NCI-H510A (cell line): Measurements from ENCODE around the gene RWDD1.

Experiments
- DNase-seq: peaks from one replicate; lab custom pipeline; 2025; lab: John Stamatoyannopoulos, UW

RWDD1 gene, protein sequence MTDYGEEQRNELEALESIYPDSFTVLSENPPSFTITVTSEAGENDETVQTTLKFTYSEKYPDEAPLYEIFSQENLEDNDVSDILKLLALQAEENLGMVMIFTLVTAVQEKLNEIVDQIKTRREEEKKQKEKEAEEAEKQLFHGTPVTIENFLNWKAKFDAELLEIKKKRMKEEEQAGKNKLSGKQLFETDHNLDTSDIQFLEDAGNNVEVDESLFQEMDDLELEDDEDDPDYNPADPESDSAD

GRCh38 chr6:116570856-116571682 is at the start of gene RWDD1:
Gene RWDD1 (plus strand): TSS chr6:116571504. CDS start chr6:116571583, 79 bp downstream.
- peak; percentile 88 for DNase-seq

DNA sequence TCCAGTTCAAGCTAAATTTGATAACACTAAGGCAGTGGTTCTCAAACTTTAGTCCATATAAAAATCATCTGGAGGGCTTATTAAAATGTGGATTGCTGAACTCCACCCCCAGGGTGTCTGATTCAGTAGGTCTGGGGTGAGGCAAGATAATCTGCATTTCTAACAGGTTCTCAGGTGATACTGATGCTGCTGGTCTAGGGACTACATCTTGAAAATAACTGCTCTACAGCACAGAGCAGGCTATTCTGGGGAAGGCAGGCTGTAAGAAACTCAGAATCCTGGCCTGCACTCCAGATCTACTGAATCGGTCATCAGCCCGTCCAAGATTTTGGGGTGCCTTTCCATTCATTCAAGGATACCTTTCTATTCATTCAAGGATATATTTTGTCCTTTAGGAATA is 48.4 kb upstream of the RWDD1 start:
- no peak for DNase-seq

DNA sequence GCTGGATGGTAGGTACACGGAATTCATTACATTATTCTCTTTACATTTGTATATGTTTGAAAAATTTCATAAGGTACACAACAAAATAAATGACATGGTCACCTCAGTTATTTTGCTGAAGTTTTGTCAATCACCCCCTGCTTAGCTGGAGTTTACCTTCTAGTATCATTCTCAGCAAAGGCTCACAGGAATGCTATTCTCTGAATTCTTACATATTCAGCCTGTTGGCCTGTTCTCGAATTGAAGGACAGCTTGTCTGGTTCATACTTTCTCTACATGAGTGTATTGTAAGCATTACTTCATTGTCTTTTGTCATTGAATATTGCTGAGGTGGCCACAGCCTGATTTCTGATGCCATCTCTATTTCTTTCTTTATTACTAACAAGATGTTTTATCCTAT is 47.1 kb upstream of the RWDD1 start:
- DNase-seq: no peak

GRCh38 chr6:116528133-116528532 is 43.2 kb upstream of the RWDD1 start:
- DNase-seq: no peak

DNA sequence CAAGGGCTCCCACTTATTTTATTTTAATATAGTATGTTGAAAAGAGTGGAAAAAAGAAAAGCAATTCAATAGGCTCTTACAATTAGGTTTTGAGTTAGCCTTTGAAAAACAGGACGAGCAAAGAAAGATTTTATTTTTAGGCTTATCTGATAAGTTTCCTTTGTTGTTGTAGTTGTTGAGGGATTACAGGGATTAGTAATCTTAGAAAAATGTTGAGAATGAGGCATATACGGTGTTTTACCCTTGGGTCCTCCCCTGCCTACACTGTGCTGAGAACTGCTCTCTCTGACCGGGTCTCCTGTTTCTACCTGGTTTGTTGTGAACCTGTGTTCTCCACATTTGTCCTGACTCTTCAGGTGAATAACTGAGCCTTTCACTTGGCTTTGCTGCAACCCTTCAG is 42.5 kb upstream of the RWDD1 start:
- DNase-seq: no peak

DNA sequence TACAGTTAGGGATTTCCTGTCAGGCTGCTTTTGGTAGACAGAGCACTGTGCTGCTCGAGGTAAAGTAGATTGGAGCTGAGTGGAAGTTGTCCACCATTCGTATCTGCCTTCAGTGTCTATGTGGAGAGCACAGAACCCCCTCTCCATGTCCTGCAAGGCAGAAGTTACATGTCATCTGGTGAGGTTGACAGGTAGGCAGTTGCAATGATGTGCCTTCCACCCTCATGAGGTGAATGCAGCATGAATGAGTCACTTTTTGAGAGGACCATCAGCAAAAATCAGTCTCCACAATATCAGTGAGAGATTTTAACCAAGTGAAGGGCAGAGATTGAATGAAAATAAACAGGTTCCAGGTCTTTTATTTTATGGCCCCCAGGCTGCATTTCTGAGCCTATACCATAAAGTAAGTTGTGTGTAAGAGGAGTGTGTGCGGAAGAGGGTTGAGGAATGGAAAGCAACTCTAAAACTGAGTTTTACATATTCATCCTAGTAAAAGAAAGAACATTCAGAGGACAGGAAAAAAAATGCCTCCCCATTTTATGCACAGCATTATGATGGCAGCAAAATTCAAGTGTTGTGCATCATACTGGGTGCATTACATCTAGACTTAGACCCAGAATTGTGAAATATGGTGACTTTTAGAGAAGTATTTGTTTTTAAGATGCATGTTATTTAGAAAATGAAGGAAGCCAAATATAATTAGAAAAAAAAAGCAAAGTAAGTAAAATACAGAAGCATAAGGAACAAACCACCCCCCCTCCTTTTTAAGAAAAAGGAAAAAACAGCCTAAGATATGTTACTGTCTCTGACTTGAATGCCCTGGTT is 41.6 kb upstream of the RWDD1 start:
- DNase-seq: no peak

- peak; percentile 20 for DNase-seq
These were observed 40.9 kb upstream of the RWDD1 start for GRCh38 chr6:116530436-116530835.

DNA sequence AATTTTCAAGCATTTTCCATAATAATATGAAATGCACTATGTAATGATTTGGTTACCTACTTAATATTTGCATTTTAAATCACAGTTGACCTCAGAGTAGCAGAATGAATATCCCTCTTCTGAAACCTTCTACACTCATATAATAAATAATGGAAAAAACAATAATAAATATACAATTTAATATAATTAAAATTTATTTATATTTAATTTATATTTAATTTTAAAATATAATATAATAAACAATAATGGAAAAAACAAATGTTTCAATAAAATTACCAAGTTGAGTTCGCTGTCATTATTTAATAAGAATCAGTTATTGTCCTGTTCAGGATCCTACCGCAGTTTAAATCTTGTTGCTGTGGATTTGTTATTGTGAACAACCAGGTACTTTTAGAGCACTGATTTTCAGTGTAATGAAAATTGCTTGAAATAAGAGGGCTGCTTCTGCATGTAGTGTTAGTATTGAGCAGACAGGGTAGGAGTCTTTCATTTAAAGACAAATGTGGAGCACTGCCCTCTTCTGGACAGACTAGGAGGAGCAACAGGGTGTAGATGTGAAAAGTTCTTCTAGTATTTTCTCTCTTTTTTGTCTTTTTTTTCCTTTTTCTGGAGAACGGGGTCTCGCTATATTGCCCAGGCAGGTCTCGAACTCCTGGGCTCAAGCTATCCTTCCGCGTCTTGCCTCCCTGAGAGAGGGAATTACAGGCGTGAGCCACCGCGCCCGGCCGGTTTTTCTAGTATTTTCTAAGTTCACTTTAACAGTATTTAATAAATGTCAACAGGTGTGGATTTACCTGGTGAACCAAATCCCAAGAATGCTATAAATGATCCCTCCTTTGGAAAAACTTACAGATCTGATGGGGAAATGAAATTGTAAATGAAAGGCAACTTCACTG is 39.4 kb upstream of the RWDD1 start:
- no peak for DNase-seq

- no peak for DNase-seq
These were observed 37.9 kb upstream of the RWDD1 start for GRCh38 chr6:116533233-116533957.

- DNase-seq: no peak
These were observed 36.2 kb upstream of the RWDD1 start for GRCh38 chr6:116535109-116535508.

DNA sequence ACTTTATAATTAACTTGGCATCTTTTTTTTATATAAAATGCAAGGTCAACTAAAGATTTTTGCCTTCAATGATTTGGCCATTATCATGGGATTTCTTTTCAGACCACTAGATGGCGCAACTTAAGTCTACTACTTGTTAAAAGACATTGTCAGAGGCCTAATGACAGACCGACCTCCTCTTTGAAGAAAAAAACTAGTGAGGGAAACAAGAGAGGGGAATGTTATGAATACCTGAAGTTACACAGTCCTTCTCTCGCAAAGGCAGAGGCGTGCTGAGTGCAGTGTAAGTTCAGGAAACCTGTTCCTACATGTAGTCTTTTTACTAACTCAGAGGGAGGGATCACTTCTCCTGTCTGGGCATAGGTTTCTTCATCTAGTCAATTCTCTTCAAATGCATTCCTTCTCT is 35.1 kb upstream of the RWDD1 start:
- no peak for DNase-seq

- no peak for DNase-seq
These were observed 28.9 kb upstream of the RWDD1 start for GRCh38 chr6:116542426-116542825.

GRCh38 chr6:116543149-116543548 is 28.2 kb upstream of the RWDD1 start:
- DNase-seq: no peak

- DNase-seq: no peak
These were observed 25.7 kb upstream of the RWDD1 start, which contains the start of gene TRAPPC3L for GRCh38 chr6:116545651-116546050. Gene TRAPPC3L (minus strand): TSS chr6:116545684. CDS start chr6:116545514, 170 bp downstream.

DNA sequence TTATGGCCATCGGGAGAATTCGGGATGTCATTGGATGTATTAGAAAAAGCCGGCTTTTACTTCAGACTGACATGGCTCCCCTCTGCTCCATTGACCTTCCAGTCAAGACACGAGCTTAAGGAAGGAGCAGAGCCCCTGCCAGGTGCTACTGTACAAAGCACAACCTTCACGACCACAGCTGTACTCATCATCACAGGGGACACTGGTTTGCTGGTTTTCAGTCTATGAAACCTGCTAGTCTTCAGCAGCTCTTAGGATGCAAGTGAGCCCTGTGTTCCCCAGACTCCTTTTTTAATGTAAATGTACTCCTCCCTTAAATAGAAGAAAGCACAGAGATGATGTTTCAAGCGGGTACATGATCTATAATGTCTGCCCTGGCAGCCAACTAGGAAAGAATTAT is 23.9 kb upstream of the RWDD1 start:
- DNase-seq: no peak

- no peak for DNase-seq
These were observed 20.5 kb upstream of the RWDD1 start for GRCh38 chr6:116550796-116551195.

- no peak for DNase-seq
These were observed 17.9 kb upstream of the RWDD1 start, which contains the start of gene CALHM4 for GRCh38 chr6:116553451-116553850. Gene CALHM4 (plus strand): TSS chr6:116553751. CDS start chr6:116553794, 43 bp downstream.

- DNase-seq: no peak
These were observed 15.2 kb upstream of the RWDD1 start for GRCh38 chr6:116556065-116556464.

GRCh38 chr6:116556814-116557415 is 14.4 kb upstream of the RWDD1 start:
- DNase-seq: no peak

DNA sequence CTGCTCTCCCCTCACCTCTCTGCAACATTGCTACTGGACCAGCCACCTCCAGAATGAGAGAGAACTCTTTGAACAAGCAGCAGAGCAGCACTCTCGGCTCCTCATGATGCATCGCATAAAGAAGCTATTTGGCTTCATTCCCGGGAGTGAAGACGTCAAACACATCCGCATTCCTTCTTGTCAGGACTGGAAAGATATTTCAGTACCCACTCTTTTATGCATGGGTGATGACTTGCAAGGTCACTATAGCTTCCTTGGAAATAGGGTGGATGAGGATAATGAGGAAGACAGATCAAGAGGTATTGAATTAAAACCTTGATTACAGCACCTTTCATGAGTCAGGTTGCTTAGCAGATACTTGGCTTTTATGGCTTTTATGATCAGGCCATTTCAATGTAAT is 13.4 kb upstream of the RWDD1 start:
- no peak for DNase-seq
